WTC11 (cell line): Measurements from ENCODE around the gene SLC7A7. TPM values are rescaled to one million over a fixed set of nuclear protein-coding genes. Genes with fewer than 3 reads are reported as not detected.

Experiments used
- ATAC-seq: fragments of 200-7000 bp; cut with Tn5 transposase; 2 replicates; pipeline ENCODE4 v1.10.0; 2021; ENCODE audit warnings: mild to moderate bottlenecking, moderate library complexity
- CTCF ChIA-PET: fragments of 300-600 bp; sonication (Branson Sonifier 250); formaldehyde crosslinking; loops from one replicate; lab custom pipeline; 2021; ENCODE audit warnings: antibody characterized with exemption; lab: Charles Lee
- POLR2A ChIA-PET: fragments of 350-600 bp; sonication (Branson Sonifier 250); formaldehyde crosslinking; loops from one replicate; lab custom pipeline; 2021; ENCODE audit warnings: antibody characterized with exemption; lab: Charles Lee
- DNase-seq: peaks from one replicate; pipeline ENCODE4 v3.0.0; 2021; ENCODE audit warnings: low spot score
- H3K27ac Mint-ChIP-seq: 2 replicates; pipeline ENCODE4 v1.8.0; 2021; ENCODE audit warnings: mixed read lengths
- H3K27me3 Mint-ChIP-seq: 2 replicates; pipeline ENCODE4 v1.8.0; 2021; ENCODE audit warnings: low read depth, mild to moderate bottlenecking, moderate library complexity, mixed read lengths
- H3K36me3 Mint-ChIP-seq: 2 replicates; pipeline ENCODE4 v1.8.0; 2021; ENCODE audit warnings: mixed read lengths
- H3K4me1 Mint-ChIP-seq: 2 replicates; pipeline ENCODE4 v1.8.0; 2022; ENCODE audit warnings: mixed read lengths
- H3K4me3 Mint-ChIP-seq: 2 replicates; pipeline ENCODE4 v1.8.0; 2021; ENCODE audit warnings: mild to moderate bottlenecking, moderate library complexity, mixed read lengths
- H3K9me3 Mint-ChIP-seq: 2 replicates; pipeline ENCODE4 v1.8.0; 2021; ENCODE audit warnings: mixed read lengths
- AR ChIP-seq: fragments of 250-450 bp; sonication (Bioruptor Pico); IDR thresholded peaks from 2 replicates; pipeline ENCODE4 v1.9.0; 2021; ENCODE audit warnings: mild to moderate bottlenecking
- CBFB ChIP-seq: sonication (generic); formaldehyde crosslinking; IDR thresholded peaks from 2 replicates; pipeline ENCODE4 v1.8.1; 2022; ENCODE audit warnings: mild to moderate bottlenecking, low read depth, missing genetic modification reagents
- E2F4 ChIP-seq: sonication (generic); formaldehyde crosslinking; IDR thresholded peaks from 2 replicates; pipeline ENCODE4 v1.8.1; 2022; ENCODE audit warnings: low read depth, mild to moderate bottlenecking, moderate library complexity, missing genetic modification reagents, borderline replicate concordance
- ETV6 ChIP-seq: sonication (generic); formaldehyde crosslinking; IDR thresholded peaks from 2 replicates; pipeline ENCODE4 v1.8.1; 2022; ENCODE audit warnings: mild to moderate bottlenecking, missing genetic modification reagents
- FOXK1 ChIP-seq: sonication (generic); formaldehyde crosslinking; IDR thresholded peaks from 2 replicates; pipeline ENCODE4 v1.8.0; 2022; ENCODE audit warnings: mild to moderate bottlenecking, moderate library complexity, missing genetic modification reagents
- FOXP4 ChIP-seq: sonication (generic); formaldehyde crosslinking; IDR thresholded peaks from 2 replicates; pipeline ENCODE4 v1.8.0; 2022; ENCODE audit warnings: mild to moderate bottlenecking, missing genetic modification reagents
- GTF2I ChIP-seq: fragments of 250-450 bp; sonication (Bioruptor Pico); conservative IDR thresholded peaks from 2 replicates; pipeline ENCODE4 v1.4.0; 2021; ENCODE audit warnings: mild to moderate bottlenecking
- JAZF1 ChIP-seq: fragments of 250-450 bp; sonication (Bioruptor Pico); IDR thresholded peaks from 2 replicates; pipeline ENCODE4 v1.9.0; 2021; ENCODE audit warnings: moderate library complexity, mild to moderate bottlenecking, inconsistent platforms
- MXD4 ChIP-seq: fragments of 250-450 bp; sonication (Bioruptor Pico); IDR thresholded peaks from 2 replicates; pipeline ENCODE4 v1.8.0; 2021; ENCODE audit warnings: mild to moderate bottlenecking, moderate library complexity, borderline replicate concordance
- PREB ChIP-seq: sonication (generic); formaldehyde crosslinking; IDR thresholded peaks from 2 replicates; pipeline ENCODE4 v1.8.1; 2022; ENCODE audit warnings: mild to moderate bottlenecking, missing genetic modification reagents, moderate library complexity, borderline replicate concordance
- RELA ChIP-seq: sonication (generic); formaldehyde crosslinking; IDR thresholded peaks from 2 replicates; pipeline ENCODE4 v1.8.1; 2022; ENCODE audit warnings: missing genetic modification reagents, mild to moderate bottlenecking, borderline replicate concordance
- SMAD3 ChIP-seq: sonication (generic); formaldehyde crosslinking; IDR thresholded peaks from 2 replicates; pipeline ENCODE4 v1.8.0; 2022; ENCODE audit warnings: missing genetic modification reagents, mild to moderate bottlenecking, borderline replicate concordance
- SP1 ChIP-seq: sonication (generic); formaldehyde crosslinking; conservative IDR thresholded peaks from 2 replicates; pipeline ENCODE4 v1.8.1; 2022; ENCODE audit warnings: missing genetic modification reagents
- TEAD4 ChIP-seq: sonication (generic); formaldehyde crosslinking; IDR thresholded peaks from 2 replicates; pipeline ENCODE4 v1.8.0; 2022; ENCODE audit warnings: mild to moderate bottlenecking, missing genetic modification reagents
- ZNF121 ChIP-seq: sonication (generic); formaldehyde crosslinking; IDR thresholded peaks from 2 replicates; pipeline ENCODE4 v1.8.0; 2023; ENCODE audit warnings: missing genetic modification reagents
- ZNF219 ChIP-seq: sonication (generic); formaldehyde crosslinking; IDR thresholded peaks from 2 replicates; pipeline ENCODE4 v1.8.0; 2023; ENCODE audit warnings: missing genetic modification reagents, mild to moderate bottlenecking, borderline replicate concordance
- ZNF396 ChIP-seq: fragments of 250-450 bp; sonication (Bioruptor Pico); IDR thresholded peaks from 2 replicates; pipeline ENCODE4 v1.8.0; 2021; ENCODE audit warnings: mild to moderate bottlenecking, moderate library complexity, borderline replicate concordance
- total RNA-seq: library from RNA; stranded (reverse); gene quantifications from 3 replicates; pipeline ENCODE4 v1.2.3, GENCODE V29; 2021
- TF ChIP-seq, protein P1 (sequence below): sonication (generic); formaldehyde crosslinking; IDR thresholded peaks from 2 replicates; pipeline ENCODE4 v1.8.0; 2022; ENCODE audit warnings: mild to moderate bottlenecking, missing genetic modification reagents
- TF ChIP-seq, protein P2 (sequence below): sonication (generic); formaldehyde crosslinking; IDR thresholded peaks from 2 replicates; pipeline ENCODE4 v1.8.1; 2022; ENCODE audit warnings: low read depth, missing genetic modification reagents, borderline replicate concordance
- TF ChIP-seq, protein P3 (sequence below): sonication (generic); formaldehyde crosslinking; IDR thresholded peaks from 2 replicates; pipeline ENCODE4 v1.8.0; 2023; ENCODE audit warnings: mild to moderate bottlenecking, missing genetic modification reagents
- TF ChIP-seq, protein P4 (sequence below): sonication (generic); formaldehyde crosslinking; IDR thresholded peaks from 2 replicates; pipeline ENCODE4 v1.8.0; 2022; ENCODE audit warnings: mild to moderate bottlenecking, missing genetic modification reagents

Gene SLC7A7
- total RNA-seq, 1 experiment from 2014 or later, result 4.3 TPM

DNA sequence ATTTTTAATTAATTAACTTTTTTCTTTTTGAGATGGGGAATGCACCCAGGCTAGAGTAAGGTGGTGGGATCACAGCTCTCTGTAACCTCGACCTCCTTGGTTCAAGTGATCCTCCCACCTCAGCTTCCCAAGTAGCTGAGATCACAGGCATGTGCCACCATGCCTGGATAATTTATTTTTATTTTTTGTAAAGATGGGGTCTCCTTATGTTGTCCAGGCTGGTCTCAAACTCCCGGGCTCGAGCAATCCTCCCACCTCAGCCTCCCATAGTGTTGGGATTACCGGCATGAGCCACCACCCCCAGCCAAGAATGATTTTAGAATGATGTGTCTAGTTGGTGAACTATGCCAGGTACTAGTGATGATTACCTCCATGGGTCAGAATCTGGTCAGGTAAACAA, 49.7 kb upstream of the SLC7A7 start (continued):
- TF ChIP-seq ZNF396 (CRISPR knock-in tag), result no peak
- TF ChIP-seq ETV6 (CRISPR knock-in tag), result no peak
- TF ChIP-seq JAZF1 (CRISPR knock-in tag), result no peak
- TF ChIP-seq, protein P1, sequence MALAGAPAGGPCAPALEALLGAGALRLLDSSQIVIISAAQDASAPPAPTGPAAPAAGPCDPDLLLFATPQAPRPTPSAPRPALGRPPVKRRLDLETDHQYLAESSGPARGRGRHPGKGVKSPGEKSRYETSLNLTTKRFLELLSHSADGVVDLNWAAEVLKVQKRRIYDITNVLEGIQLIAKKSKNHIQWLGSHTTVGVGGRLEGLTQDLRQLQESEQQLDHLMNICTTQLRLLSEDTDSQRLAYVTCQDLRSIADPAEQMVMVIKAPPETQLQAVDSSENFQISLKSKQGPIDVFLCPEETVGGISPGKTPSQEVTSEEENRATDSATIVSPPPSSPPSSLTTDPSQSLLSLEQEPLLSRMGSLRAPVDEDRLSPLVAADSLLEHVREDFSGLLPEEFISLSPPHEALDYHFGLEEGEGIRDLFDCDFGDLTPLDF (CRISPR knock-in tag), result no peak
- no peak for TF ChIP-seq RELA
- no peak for TF ChIP-seq ZNF121 (CRISPR knock-in tag)
- no peak for TF ChIP-seq FOXP4 (CRISPR knock-in tag)
- TF ChIP-seq FOXK1, result no peak
- TF ChIP-seq MXD4 (CRISPR knock-in tag), result no peak
- no peak for TF ChIP-seq SP1 (CRISPR knock-in tag)
- TF ChIP-seq, all 79 proteins: peak for 0

DNA sequence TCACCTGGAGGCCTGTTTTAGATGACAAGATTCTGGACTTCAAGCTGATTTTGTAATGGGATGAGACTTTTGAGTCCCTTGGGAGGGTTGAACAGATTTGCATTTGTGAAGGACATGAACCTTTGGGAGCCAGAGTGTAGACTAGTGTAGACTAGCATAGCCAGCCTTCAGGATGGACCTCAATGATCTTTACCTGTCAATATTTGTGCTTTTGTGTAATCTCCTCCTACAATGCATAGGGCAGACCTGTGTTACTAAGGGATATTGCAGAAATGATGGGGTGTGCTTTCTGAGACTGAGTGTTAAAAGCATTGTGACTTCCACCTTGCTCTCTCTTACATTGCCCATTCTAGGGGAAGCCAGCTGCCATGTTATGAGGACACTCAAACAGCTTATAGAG, 46.4 kb upstream of the SLC7A7 start:
- H3K36me3 Mint-ChIP-seq, result no peaks in the 10 kb centered on the region
- CTCF ChIA-PET, result interaction anchor here (1.3 to 5.5 kb wide), 3 partner anchors 9 to 292 kb away, joined by 4 to 19 read pairs (median 18); no protein-coding TSS in a partner anchor
- POLR2A ChIA-PET, result interaction anchor here (1.0 kb wide), 1 partner anchor 39 kb away, joined by 3 read pairs; no protein-coding TSS in a partner anchor
- peaks cover 4% of the 10 kb centered on the region; the same call in 1 of the 2 replicates for H3K4me1 Mint-ChIP-seq
- H3K4me3 Mint-ChIP-seq, result no peak overlapping the region
- peaks cover 5% of the 10 kb centered on the region; the same call in 1 of the 2 replicates for H3K9me3 Mint-ChIP-seq
- no peak overlapping the region for H3K27ac Mint-ChIP-seq
- no peaks in the 10 kb centered on the region for H3K27me3 Mint-ChIP-seq
- ATAC-seq (no peak), DNase-seq (no peak)
- TF ChIP-seq ZNF396 (CRISPR knock-in tag) (no peak), FOXK1 (no peak), CBFB (no peak), ZNF219 (CRISPR knock-in tag) (no peak), AR (CRISPR knock-in tag) (no peak), TEAD4 (no peak), SMAD3 (CRISPR knock-in tag) (no peak), PREB (CRISPR knock-in tag) (no peak), E2F4 (CRISPR knock-in tag) (no peak), GTF2I (no peak)
- TF ChIP-seq, protein P2, sequence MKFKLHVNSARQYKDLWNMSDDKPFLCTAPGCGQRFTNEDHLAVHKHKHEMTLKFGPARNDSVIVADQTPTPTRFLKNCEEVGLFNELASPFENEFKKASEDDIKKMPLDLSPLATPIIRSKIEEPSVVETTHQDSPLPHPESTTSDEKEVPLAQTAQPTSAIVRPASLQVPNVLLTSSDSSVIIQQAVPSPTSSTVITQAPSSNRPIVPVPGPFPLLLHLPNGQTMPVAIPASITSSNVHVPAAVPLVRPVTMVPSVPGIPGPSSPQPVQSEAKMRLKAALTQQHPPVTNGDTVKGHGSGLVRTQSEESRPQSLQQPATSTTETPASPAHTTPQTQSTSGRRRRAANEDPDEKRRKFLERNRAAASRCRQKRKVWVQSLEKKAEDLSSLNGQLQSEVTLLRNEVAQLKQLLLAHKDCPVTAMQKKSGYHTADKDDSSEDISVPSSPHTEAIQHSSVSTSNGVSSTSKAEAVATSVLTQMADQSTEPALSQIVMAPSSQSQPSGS (CRISPR knock-in tag), result no peak
- TF ChIP-seq, protein P3, sequence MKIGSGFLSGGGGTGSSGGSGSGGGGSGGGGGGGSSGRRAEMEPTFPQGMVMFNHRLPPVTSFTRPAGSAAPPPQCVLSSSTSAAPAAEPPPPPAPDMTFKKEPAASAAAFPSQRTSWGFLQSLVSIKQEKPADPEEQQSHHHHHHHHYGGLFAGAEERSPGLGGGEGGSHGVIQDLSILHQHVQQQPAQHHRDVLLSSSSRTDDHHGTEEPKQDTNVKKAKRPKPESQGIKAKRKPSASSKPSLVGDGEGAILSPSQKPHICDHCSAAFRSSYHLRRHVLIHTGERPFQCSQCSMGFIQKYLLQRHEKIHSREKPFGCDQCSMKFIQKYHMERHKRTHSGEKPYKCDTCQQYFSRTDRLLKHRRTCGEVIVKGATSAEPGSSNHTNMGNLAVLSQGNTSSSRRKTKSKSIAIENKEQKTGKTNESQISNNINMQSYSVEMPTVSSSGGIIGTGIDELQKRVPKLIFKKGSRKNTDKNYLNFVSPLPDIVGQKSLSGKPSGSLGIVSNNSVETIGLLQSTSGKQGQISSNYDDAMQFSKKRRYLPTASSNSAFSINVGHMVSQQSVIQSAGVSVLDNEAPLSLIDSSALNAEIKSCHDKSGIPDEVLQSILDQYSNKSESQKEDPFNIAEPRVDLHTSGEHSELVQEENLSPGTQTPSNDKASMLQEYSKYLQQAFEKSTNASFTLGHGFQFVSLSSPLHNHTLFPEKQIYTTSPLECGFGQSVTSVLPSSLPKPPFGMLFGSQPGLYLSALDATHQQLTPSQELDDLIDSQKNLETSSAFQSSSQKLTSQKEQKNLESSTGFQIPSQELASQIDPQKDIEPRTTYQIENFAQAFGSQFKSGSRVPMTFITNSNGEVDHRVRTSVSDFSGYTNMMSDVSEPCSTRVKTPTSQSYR, result no peak
- TF ChIP-seq, protein P1 (CRISPR knock-in tag), result no peak
- TF ChIP-seq, protein P4, sequence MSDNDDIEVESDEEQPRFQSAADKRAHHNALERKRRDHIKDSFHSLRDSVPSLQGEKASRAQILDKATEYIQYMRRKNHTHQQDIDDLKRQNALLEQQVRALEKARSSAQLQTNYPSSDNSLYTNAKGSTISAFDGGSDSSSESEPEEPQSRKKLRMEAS, result no peak
